Stimulated activated effector memory CD8-positive, alpha-beta T cell treated with anti-CD3 and anti-CD28 coated beads, Interleukin-12 subunit alpha, Interleukin-12 subunit beta, amount 100 ng/mL, for 72 hours (primary cell): ENCODE results near the gene NUDCD3.
"Not testable (repeated sequence)": the region's sequence is repeated elsewhere in the genome, so short reads cannot be mapped to it uniquely, and the experiment has no call there.

Source experiments
- ATAC-seq: fragments of 150-1000 bp; cut with Tn5 transposase; 2 replicates; pipeline ENCODE4 v1.10.0; 2021
- DNase-seq, 2 donors: peaks; one replicate each; pipeline ENCODE4 v3.0.0; 2021 to 2022; ENCODE audit warnings: low spot score in 2 of 2
- H3K27ac Mint-ChIP-seq: one replicate; pipeline ENCODE4 v1.8.0; 2022; ENCODE audit warnings: mild to moderate bottlenecking, mixed read lengths
- H3K36me3 Mint-ChIP-seq: one replicate; pipeline ENCODE4 v1.8.0; 2022; ENCODE audit warnings: mild to moderate bottlenecking, mixed read lengths
- H3K4me1 Mint-ChIP-seq: one replicate; pipeline ENCODE4 v1.8.0; 2022; ENCODE audit warnings: mixed read lengths
- H3K4me3 Mint-ChIP-seq: one replicate; pipeline ENCODE4 v1.8.0; 2022; ENCODE audit warnings: mild to moderate bottlenecking, mixed read lengths
- H3K9me3 Mint-ChIP-seq: one replicate; pipeline ENCODE4 v1.8.0; 2022; ENCODE audit warnings: mixed read lengths

The NUDCD3 gene

GRCh38 chr7:44524811-44525388, 34.4 kb upstream of the NUDCD3 start:
- no peaks in the 10 kb centered on the region for H3K4me1 Mint-ChIP-seq
- ATAC-seq = no peak
- H3K4me3 Mint-ChIP-seq = no peak overlapping the region
- H3K27ac Mint-ChIP-seq = no peak overlapping the region
- DNase-seq = no peak
- no peaks in the 10 kb centered on the region for H3K36me3 Mint-ChIP-seq
- peaks cover 8% of the 10 kb centered on the region for H3K9me3 Mint-ChIP-seq

- Mint-ChIP-seq H3K9me3 (peaks cover 8% of the 10 kb centered on the region), H3K27ac (no peak overlapping the region), H3K4me3 (no peak overlapping the region), H3K4me1 (no peaks in the 10 kb centered on the region), H3K36me3 (no peaks in the 10 kb centered on the region)
- DNase-seq (no peak), ATAC-seq (no peak)
Measured at GRCh38 chr7:44522315-44522714, 31.9 kb upstream of the NUDCD3 start.

DNA sequence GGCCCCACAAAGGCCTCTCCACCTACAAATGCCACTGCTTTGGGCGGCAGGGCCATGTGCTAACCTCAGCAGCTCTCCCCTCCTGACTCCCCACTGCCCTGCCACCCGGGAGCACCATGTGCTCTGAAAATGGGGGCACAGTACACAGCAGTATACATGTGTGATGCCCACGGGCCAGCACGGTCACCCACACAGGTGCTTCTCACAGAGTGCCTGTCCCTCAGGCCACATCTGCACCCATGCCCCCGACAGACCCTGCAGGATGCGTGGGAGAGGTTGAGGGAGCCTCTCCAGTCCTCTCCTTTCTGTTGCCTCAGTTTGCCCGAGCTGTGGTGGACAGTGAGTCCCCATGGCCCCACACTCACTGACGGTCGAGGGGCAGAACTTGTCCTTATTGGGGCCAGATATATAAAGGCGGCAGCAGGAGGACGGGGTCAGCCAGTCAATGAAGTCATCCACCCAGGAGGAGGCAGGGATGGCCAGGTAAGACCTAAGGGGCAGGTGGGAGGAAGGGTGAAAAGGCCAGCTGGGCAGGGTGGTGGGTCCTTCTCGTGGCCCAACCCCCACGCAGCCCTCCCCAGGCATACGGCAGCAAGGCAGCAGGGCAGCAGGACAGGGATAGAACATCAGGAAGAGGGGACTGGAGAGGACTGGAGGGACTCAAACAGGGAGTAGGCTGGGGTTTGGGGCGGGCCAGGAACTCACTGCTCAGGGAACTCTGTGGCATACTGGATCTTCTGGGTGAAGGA, 31.1 kb upstream of the NUDCD3 start:
- DNase-seq (no peak), ATAC-seq (peak; percentile 37)
- Mint-ChIP-seq H3K36me3 (no peaks in the 10 kb centered on the region), H3K9me3 (peaks cover 8% of the 10 kb centered on the region), H3K27ac (no peak overlapping the region), H3K4me3 (no peak overlapping the region), H3K4me1 (no peaks in the 10 kb centered on the region)

DNA sequence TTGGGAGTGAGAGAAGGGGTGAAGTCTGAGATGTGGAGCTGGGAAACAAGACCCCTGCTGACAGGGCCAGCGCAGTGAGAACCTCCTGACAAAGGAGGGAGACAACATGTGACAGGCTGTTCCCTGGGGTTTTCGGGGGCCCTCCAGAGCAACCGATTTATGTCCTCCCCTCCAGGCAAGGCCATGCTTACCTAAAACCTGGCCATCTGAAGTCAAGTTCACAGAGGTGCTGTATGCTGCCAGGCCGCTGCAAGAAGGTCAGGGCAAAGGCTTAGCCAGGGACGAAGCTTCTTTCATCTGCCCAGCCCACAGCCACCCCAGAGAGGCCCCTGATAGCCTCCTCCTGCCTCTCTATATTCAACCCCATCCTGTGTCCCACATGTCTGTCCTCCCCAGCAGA, 30.1 kb upstream of the NUDCD3 start:
- no peak for ATAC-seq
- no peak for DNase-seq
- no peaks in the 10 kb centered on the region for H3K36me3 Mint-ChIP-seq
- H3K4me1 Mint-ChIP-seq = no peaks in the 10 kb centered on the region
- peaks cover 8% of the 10 kb centered on the region for H3K9me3 Mint-ChIP-seq
- no peak overlapping the region for H3K27ac Mint-ChIP-seq
- no peak overlapping the region for H3K4me3 Mint-ChIP-seq

- ATAC-seq = no peak
- Mint-ChIP-seq H3K36me3 (no peaks in the 10 kb centered on the region), H3K9me3 (peaks cover 3% of the 10 kb centered on the region), H3K27ac (no peak overlapping the region), H3K4me1 (no peaks in the 10 kb centered on the region), H3K4me3 (no peak overlapping the region)
- DNase-seq = no peak
Measured at GRCh38 chr7:44519546-44519945, 29.1 kb upstream of the NUDCD3 start.

DNA sequence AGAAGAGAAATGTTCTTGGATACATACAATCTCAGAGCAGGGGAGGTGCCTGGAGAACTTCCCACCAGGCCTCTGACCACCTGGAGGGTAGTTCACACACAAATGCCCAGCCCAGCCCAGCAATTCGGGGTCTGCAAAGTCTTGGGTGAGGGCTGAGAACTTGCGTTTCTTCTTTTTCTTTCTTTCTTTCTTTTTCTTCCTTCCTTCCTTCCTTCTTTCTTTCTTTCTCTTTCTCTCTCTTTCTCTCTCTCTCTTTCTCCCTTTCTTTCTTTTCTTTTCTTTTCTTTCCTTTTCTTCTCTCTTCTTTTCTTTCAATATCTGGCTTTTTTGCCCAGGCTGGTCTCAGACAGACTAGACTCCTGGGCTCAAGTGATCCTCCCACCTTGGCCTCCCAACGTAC, 28.3 kb upstream of the NUDCD3 start:
- Mint-ChIP-seq H3K9me3 (no peaks in the 10 kb centered on the region), H3K4me1 (no peaks in the 10 kb centered on the region), H3K36me3 (no peaks in the 10 kb centered on the region), H3K4me3 (no peak overlapping the region), H3K27ac (no peak overlapping the region)
- DNase-seq (no peak), ATAC-seq (no peak)

GRCh38 chr7:44517175-44517574, 26.7 kb upstream of the NUDCD3 start:
- no peaks in the 10 kb centered on the region for H3K4me1 Mint-ChIP-seq
- no peak overlapping the region for H3K27ac Mint-ChIP-seq
- H3K36me3 Mint-ChIP-seq = no peaks in the 10 kb centered on the region
- no peaks in the 10 kb centered on the region for H3K9me3 Mint-ChIP-seq
- H3K4me3 Mint-ChIP-seq = no peak overlapping the region
- no peak for ATAC-seq
- DNase-seq = no peak

GRCh38 chr7:44515590-44516268, 25.3 kb upstream of the NUDCD3 start:
- Mint-ChIP-seq H3K27ac (no peak overlapping the region), H3K4me3 (no peak overlapping the region), H3K4me1 (no peaks in the 10 kb centered on the region), H3K9me3 (no peaks in the 10 kb centered on the region), H3K36me3 (no peaks in the 10 kb centered on the region)
- ATAC-seq (no peak), DNase-seq (no peak)

- Mint-ChIP-seq H3K27ac (no peak overlapping the region), H3K4me3 (no peak overlapping the region), H3K4me1 (peaks cover 10% of the 10 kb centered on the region), H3K36me3 (no peaks in the 10 kb centered on the region), H3K9me3 (no peaks in the 10 kb centered on the region)
- DNase-seq (no peak), ATAC-seq (no peak)
Measured at GRCh38 chr7:44512736-44513135, 22.3 kb upstream of the NUDCD3 start.

GRCh38 chr7:44511863-44512468, 21.5 kb upstream of the NUDCD3 start:
- Mint-ChIP-seq H3K27ac (no peak overlapping the region), H3K4me3 (no peak overlapping the region), H3K9me3 (no peaks in the 10 kb centered on the region), H3K36me3 (no peaks in the 10 kb centered on the region), H3K4me1 (peaks cover 10% of the 10 kb centered on the region)
- DNase-seq (no peak), ATAC-seq (no peak)

DNA sequence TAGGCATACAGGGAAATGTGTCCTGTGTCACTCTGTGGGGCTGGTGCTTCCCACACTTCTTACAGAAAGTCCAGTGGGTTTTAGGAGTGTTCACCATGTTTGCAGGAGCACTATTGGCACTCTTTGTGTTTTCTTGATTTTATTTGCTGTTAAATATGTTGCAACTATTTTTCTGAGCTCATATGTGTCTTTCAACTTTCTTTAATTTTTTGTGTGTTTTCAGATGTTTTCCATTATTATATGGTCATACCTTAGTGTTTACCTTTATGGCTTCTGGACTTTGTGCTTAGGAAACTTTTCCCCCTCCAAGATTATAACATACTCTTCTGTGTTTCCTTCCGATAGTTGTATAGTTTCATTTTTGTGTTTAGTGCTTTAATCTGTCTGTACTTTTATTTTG, 20.8 kb upstream of the NUDCD3 start:
- Mint-ChIP-seq H3K36me3 (no peaks in the 10 kb centered on the region), H3K4me1 (peaks cover 10% of the 10 kb centered on the region), H3K4me3 (no peak overlapping the region), H3K9me3 (peaks cover 3% of the 10 kb centered on the region), H3K27ac (no peak overlapping the region)
- DNase-seq = no peak
- no peak for ATAC-seq

DNA sequence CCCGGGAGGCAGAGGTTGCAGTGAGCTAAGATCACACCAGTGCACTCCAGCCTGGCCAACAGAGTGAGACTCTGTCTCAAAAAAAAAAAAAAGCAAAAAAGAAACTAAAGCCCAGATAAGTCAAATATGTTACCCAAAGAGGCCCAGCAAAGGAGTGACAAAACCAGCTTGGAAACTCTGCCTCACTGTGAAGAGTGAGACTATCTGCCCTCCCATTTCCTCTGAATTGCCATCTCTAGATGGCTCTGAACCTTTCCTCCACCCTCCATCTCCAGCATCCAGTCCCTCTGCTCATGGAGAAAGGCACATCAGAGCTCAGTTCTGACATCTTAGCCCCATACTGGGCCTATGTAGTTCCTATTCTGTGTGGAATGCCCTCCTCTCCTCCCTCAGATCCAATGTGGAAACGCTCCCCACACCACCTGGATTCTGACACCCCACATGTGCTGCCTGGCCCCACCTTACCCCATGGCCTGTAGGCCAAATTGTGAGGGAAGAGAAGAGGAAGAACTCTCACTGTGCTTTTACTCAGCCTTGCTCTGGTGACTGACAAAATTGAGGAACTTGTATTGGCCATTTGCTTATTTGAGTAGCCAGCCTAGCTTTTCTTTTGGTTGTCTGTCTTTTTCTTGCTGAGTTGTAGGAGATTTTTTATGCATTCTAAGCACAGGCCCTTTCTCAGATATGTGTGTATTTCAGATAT, 18.0 kb upstream of the NUDCD3 start:
- peak; percentile 74 for ATAC-seq
- H3K27ac Mint-ChIP-seq = peak overlapping the region; percentile 75
- H3K9me3 Mint-ChIP-seq = peaks cover 7% of the 10 kb centered on the region
- peaks cover 10% of the 10 kb centered on the region for H3K4me1 Mint-ChIP-seq
- no peaks in the 10 kb centered on the region for H3K36me3 Mint-ChIP-seq
- no peak for DNase-seq
- no peak overlapping the region for H3K4me3 Mint-ChIP-seq

DNA sequence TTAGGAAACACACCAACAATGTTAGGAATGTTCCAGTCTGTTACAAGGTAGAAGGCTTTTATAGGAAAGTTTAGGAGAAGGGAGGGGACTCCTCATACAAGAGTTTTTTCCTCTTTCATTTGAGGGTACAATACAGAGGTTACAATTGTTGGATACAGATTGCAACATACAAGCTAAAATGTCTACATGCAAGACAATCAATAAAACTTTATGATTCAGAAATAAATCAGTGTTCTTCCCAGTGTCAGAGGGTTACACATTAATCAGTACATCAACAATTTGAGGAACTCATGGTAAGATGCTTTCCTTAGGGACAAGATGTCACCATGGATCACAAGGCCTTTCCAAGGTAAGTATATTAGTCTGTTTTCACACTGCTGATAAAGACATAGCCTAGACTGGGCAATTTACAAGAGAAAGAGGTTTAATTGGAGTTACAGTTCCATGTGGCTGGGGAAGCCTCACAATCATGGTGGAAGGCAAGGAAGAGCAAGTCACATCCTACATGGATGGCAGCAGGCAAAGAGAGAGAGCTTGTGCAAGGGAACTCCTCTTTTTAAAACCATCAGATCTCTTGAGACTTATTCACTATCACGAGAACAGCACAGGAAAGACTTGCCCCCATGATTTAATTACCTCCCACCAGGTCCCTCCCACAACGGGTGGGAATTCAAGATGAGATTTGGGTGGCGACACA, 16.3 kb upstream of the NUDCD3 start:
- DNase-seq, H3K36me3 Mint-ChIP-seq, H3K4me3 Mint-ChIP-seq, H3K27ac Mint-ChIP-seq, ATAC-seq, H3K4me1 Mint-ChIP-seq, H3K9me3 Mint-ChIP-seq: not testable (repeated sequence)

GRCh38 chr7:44505595-44505994, 15.1 kb upstream of the NUDCD3 start:
- Mint-ChIP-seq H3K9me3 (peaks cover 7% of the 10 kb centered on the region), H3K27ac (no peak overlapping the region), H3K4me1 (peaks cover 10% of the 10 kb centered on the region), H3K4me3 (no peak overlapping the region), H3K36me3 (no peaks in the 10 kb centered on the region)
- ATAC-seq (peak; percentile 34), DNase-seq (no peak)
